MCF 10A (cell line): Measurements from ENCODE around the gene OR10S1. TPM values are rescaled to one million over a fixed set of nuclear protein-coding genes. Genes with fewer than 3 reads are reported as not detected.
"Not testable (repeated sequence)": the region's sequence is repeated elsewhere in the genome, so short reads cannot be mapped to it uniquely, and the experiment has no call there.

Experiments
- Bru-seq: library from RNA; stranded (reverse); fragments of 400-500 nt; gene quantifications from one replicate; lab custom pipeline; 2021; lab: Mats Ljungman, UMichigan
- BruChase-seq, 2 experiments: library from RNA; stranded (reverse); fragments of 400-500 nt; gene quantifications; one replicate each; lab custom pipeline; 2021; lab: Mats Ljungman, UMichigan
- BruUV-seq: library from RNA; stranded (reverse); fragments of 400-500 nt; replicated peaks from 2 replicates; lab custom pipeline; 2021; lab: Mats Ljungman, UMichigan
- CTCF ChIA-PET: fragments of 300-600 bp; sonication (Branson Sonifier 250); formaldehyde crosslinking; extraction: SDS; loops from one replicate; lab custom pipeline; 2021; ENCODE audit warnings: antibody characterized with exemption, inconsistent platforms; lab: Yijun Ruan, JAX
- POLR2A ChIA-PET: fragments of 300-600, 350-650 bp; sonication (Branson Sonifier 250); formaldehyde crosslinking; extraction: SDS; loops from one replicate; lab custom pipeline; 2020; ENCODE audit warnings: antibody characterized with exemption, inconsistent platforms; lab: Yijun Ruan, JAX
- DNase-seq: peaks from one replicate; pipeline ENCODE4 v3.0.0-alpha.2; 2018; ENCODE audit not compliant: unreplicated experiment
- H3K27ac Mint-ChIP-seq: one replicate; pipeline ENCODE4 v1.8.0; 2022; ENCODE audit warnings: mild to moderate bottlenecking, low read depth, mixed read lengths; ENCODE audit not compliant: unreplicated experiment
- H3K27me3 Mint-ChIP-seq: one replicate; pipeline ENCODE4 v1.8.0; 2022; ENCODE audit warnings: mixed read lengths; ENCODE audit not compliant: insufficient read depth, unreplicated experiment
- H3K36me3 Mint-ChIP-seq: one replicate; pipeline ENCODE4 v1.8.0; 2022; ENCODE audit warnings: mild to moderate bottlenecking, moderate library complexity, mixed read lengths; ENCODE audit not compliant: insufficient read depth, unreplicated experiment
- H3K4me1 Mint-ChIP-seq: one replicate; pipeline ENCODE4 v1.8.0; 2022; ENCODE audit warnings: mixed read lengths; ENCODE audit not compliant: insufficient read depth, unreplicated experiment
- H3K4me3 Mint-ChIP-seq: one replicate; pipeline ENCODE4 v1.8.0; 2022; ENCODE audit warnings: mild to moderate bottlenecking, moderate library complexity, mixed read lengths; ENCODE audit not compliant: unreplicated experiment
- H3K9me3 Mint-ChIP-seq: one replicate; pipeline ENCODE4 v1.8.0; 2022; ENCODE audit warnings: mixed read lengths; ENCODE audit not compliant: unreplicated experiment
- CTCF ChIP-seq: fragments of 200-600 bp; IDR thresholded peaks from one replicate; pipeline ENCODE4 v1.8.0; 2022; ENCODE audit warnings: antibody characterized with exemption, mild to moderate bottlenecking; ENCODE audit not compliant: unreplicated experiment
- intact Hi-C: fragments of 100-400 bp; cut with micrococcal nuclease; formaldehyde crosslinking; loops from 2 replicates; pipeline ENCODE4 v1.14.1; 2022
- long read RNA-seq: library from polyadenylated mRNA; stranded (forward); transcript quantifications from one replicate; pipeline ENCODE4 v2.0.0, GENCODE V29; 2022
- total RNA-seq: library from RNA; stranded (reverse); gene quantifications from 2 replicates; pipeline ENCODE4 v1.2.3, GENCODE V29; 2022

OR10S1 gene
- total RNA-seq (0.37 TPM in 2 replicates), Bru-seq, nascent RNA (percentile 39 among the genes with signal in this experiment), BruChase-seq, experiment 1, labeled RNA remaining after a 6-hour chase (percentile 35 among the genes with signal in this experiment), BruChase-seq, experiment 2, labeled RNA remaining after a 2-hour chase (percentile 37 among the genes with signal in this experiment)
- long read RNA-seq, result 0 reads

- POLR2A ChIA-PET, result no interaction called here
- no peaks in the 10 kb centered on the region for H3K27me3 Mint-ChIP-seq
- peaks cover 6% of the 10 kb centered on the region for H3K36me3 Mint-ChIP-seq
- TSS peak; percentile 82 for BruUV-seq
- no peak within 1 kb of the TSS for H3K4me3 Mint-ChIP-seq
- peak within 1 kb of the TSS; percentile 89 for H3K27ac Mint-ChIP-seq
- DNase-seq, result peak; percentile 79
- CTCF ChIA-PET, result no interaction called here
- no peak for TF ChIP-seq CTCF
- peaks cover 7% of the 10 kb centered on the region for H3K9me3 Mint-ChIP-seq
- intact Hi-C loops, result no loop called here
- peaks cover 45% of the 10 kb centered on the region for H3K4me1 Mint-ChIP-seq
Measured at GRCh38 chr11:123977731-123978347, at the start of gene OR10S1. OR10S1 (minus strand) TSS chr11:123977781; CDS start chr11:123977664, 117 bp downstream.

- Mint-ChIP-seq H3K27ac (no peak within 1 kb of the TSS), H3K27me3 (no peaks in the 10 kb centered on the region), H3K4me1 (no peaks in the 10 kb centered on the region), H3K9me3 (no peaks in the 10 kb centered on the region), H3K36me3 (no peaks in the 10 kb centered on the region), H3K4me3 (no peak within 1 kb of the TSS)
- CTCF ChIA-PET, result no interaction called here
- TF ChIP-seq CTCF, result no peak
- DNase-seq, result no peak
- BruUV-seq, result no TSS peak
- intact Hi-C loops, result no loop called here
- POLR2A ChIA-PET, result no interaction called here
Measured at GRCh38 chr11:124026498-124026897, 48.9 kb upstream of the OR10S1 start, which contains the start of gene OR10G8. OR10G8 (plus strand) TSS chr11:124026798; CDS start chr11:124029623, 2,825 bp downstream.

GRCh38 chr11:124015837-124016236 is 38.3 kb upstream of the OR10S1 start:
- DNase-seq, H3K9me3 Mint-ChIP-seq, POLR2A ChIA-PET, H3K27ac Mint-ChIP-seq, H3K4me3 Mint-ChIP-seq, H3K36me3 Mint-ChIP-seq, H3K4me1 Mint-ChIP-seq, H3K27me3 Mint-ChIP-seq, CTCF ChIA-PET, intact Hi-C loops, BruUV-seq: not testable (repeated sequence)

- intact Hi-C loops, result no loop called here
- H3K27me3 Mint-ChIP-seq, result no peaks in the 10 kb centered on the region
- H3K4me1 Mint-ChIP-seq, result no peaks in the 10 kb centered on the region
- no peak for DNase-seq
- no peak within 1 kb of the TSS for H3K4me3 Mint-ChIP-seq
- POLR2A ChIA-PET, result no interaction called here
- CTCF ChIA-PET, result no interaction called here
- BruUV-seq, result no TSS peak
- no peaks in the 10 kb centered on the region for H3K9me3 Mint-ChIP-seq
- H3K27ac Mint-ChIP-seq, result no peak within 1 kb of the TSS
- H3K36me3 Mint-ChIP-seq, result no peaks in the 10 kb centered on the region
- TF ChIP-seq CTCF, result no peak
Measured at GRCh38 chr11:124012697-124013096, 35.1 kb upstream of the OR10S1 start, which contains the start of gene OR10G4. OR10G4 (plus strand) TSS chr11:124012997; CDS start chr11:124015575, 2,578 bp downstream.
